ENCODE results near the gene NCAPH2.

- TF ChIP-seq CTCF (IDR thresholded peaks at IDR 0.05; ENCODE audit: low read depth, low read length) (no peak), EZH2phosphoT487 (IDR thresholded peaks at IDR 0.05; ENCODE audit: low read depth) (no peak)
These were observed 7.6 kb upstream of the NCAPH2 start for GRCh38 chr22:50500452-50500851.
